MM.1S (cell line): ENCODE measurements around the gene MARCOL.

ENCODE experiments used
- DNase-seq: peaks from one replicate; pipeline ENCODE4 v3.0.0-alpha.2; 2015
- H2AFZ ChIP-seq: fragments of 300-600 bp; sonication (generic); 2 replicates; pipeline ENCODE4 v1.6.0; 2016; ENCODE audit warnings: antibody characterized with exemption, low read length
- H3F3A ChIP-seq: fragments of 300-600 bp; sonication (generic); 2 replicates; pipeline ENCODE4 v1.6.1; 2016; ENCODE audit warnings: mild to moderate bottlenecking, antibody characterized with exemption, low read length, moderate library complexity, mixed read lengths; ENCODE audit not compliant: insufficient read depth
- H3K27ac ChIP-seq: fragments of 300-600 bp; sonication (generic); 2 replicates; pipeline ENCODE4 v1.5.1; 2016; ENCODE audit warnings: mild to moderate bottlenecking, low read length
- H3K27me3 ChIP-seq: fragments of 300-600 bp; sonication (generic); replicated peaks from 2 replicates; pipeline ENCODE4 v1.6.0; 2016; ENCODE audit warnings: low read length; ENCODE audit not compliant: insufficient read depth
- H3K36me3 ChIP-seq: fragments of 300-600 bp; sonication (generic); replicated peaks from 2 replicates; pipeline ENCODE4 v1.6.1; 2016; ENCODE audit warnings: mild to moderate bottlenecking, low read length, mixed read lengths; ENCODE audit not compliant: insufficient read depth
- H3K4me1 ChIP-seq: fragments of 300-600 bp; sonication (generic); 2 replicates; pipeline ENCODE4 v1.6.1; 2016; ENCODE audit warnings: low read length, mixed read lengths
- H3K4me2 ChIP-seq: fragments of 300-600 bp; sonication (generic); 2 replicates; pipeline ENCODE4 v1.6.0; 2016; ENCODE audit warnings: low read depth, low read length
- H3K4me3 ChIP-seq: fragments of 300-600 bp; sonication (generic); 2 replicates; pipeline ENCODE4 v1.5.1; 2016; ENCODE audit warnings: low read length, mixed read lengths
- H3K79me2 ChIP-seq: fragments of 300-600 bp; sonication (generic); 2 replicates; pipeline ENCODE4 v1.6.1; 2016; ENCODE audit warnings: mixed run types, low read length, mixed read lengths
- H3K9ac ChIP-seq: fragments of 300-600 bp; sonication (generic); 2 replicates; pipeline ENCODE4 v1.6.1; 2016; ENCODE audit warnings: low read length, mixed read lengths
- H3K9me2 ChIP-seq: fragments of 300-600 bp; sonication (generic); replicated peaks from 2 replicates; pipeline ENCODE4 v1.6.1; 2016; ENCODE audit warnings: mild to moderate bottlenecking, low read length, mixed read lengths; ENCODE audit not compliant: insufficient read depth
- H3K9me3 ChIP-seq: fragments of 300-600 bp; sonication (generic); replicated peaks from 2 replicates; pipeline ENCODE4 v1.6.1; 2016; ENCODE audit warnings: mild to moderate bottlenecking, low read length, mixed read lengths; ENCODE audit not compliant: insufficient read depth
- H4K20me1 ChIP-seq: fragments of 300-600 bp; sonication (generic); 2 replicates; pipeline ENCODE4 v1.6.1; 2016; ENCODE audit warnings: mild to moderate bottlenecking, low read length, moderate library complexity, mixed read lengths; ENCODE audit not compliant: insufficient read depth
- CTCF ChIP-seq: fragments of 300-600 bp; sonication (generic); IDR thresholded peaks from 2 replicates; pipeline ENCODE4 v1.5.1; 2016; ENCODE audit warnings: antibody characterized with exemption, low read length, mixed read lengths
- EZH2 ChIP-seq: fragments of 300-600 bp; sonication (generic); optimal IDR thresholded peaks from 2 replicates; pipeline ENCODE3; 2017; ENCODE audit warnings: low read depth, mild to moderate bottlenecking, antibody characterized with exemption, low read length, mixed read lengths
- EZH2phosphoT487 ChIP-seq: fragments of 300-600 bp; sonication (generic); IDR thresholded peaks from 2 replicates; pipeline ENCODE4 v1.6.1; 2018; ENCODE audit warnings: antibody characterized with exemption, low read length

The MARCOL gene

DNA sequence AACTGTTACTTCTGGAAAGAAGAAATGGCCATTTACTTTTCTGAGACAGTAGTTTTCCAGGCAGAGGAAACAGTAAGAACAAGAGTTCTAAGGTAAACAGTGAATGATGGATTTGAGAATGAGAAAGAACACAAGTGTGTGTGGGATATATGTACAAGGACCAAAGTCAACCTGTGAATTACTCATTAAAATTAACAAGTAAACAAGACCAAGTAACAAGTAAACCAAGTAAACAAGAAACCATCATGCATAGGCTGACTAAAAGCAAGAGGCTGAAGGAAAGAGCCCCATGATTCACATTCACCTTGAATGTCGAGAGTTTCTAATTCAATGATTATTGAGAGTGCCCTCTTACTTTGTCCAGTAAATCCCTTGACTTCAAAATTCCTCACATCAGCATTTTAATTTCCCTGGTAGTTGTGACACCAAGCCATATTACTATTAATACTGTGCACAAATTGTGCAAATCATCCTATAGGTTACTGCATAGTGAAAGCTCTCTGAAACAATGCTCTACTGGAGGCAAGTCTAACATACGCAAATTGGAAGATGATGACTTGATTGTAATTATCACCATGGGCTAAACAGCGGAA is 9.8 kb upstream of the MARCOL start:
- Histone ChIP-seq H4K20me1 (no peaks in the 10 kb centered on the region), H3K4me2 (no peak overlapping the region), H3K27ac (no peak overlapping the region), H3K9me3 (no peaks in the 10 kb centered on the region), H3K9ac (no peak overlapping the region), H3K4me3 (no peak overlapping the region), H3K36me3 (no peaks in the 10 kb centered on the region), H3F3A (no peaks in the 10 kb centered on the region), H3K79me2 (no peaks in the 10 kb centered on the region), H2AFZ (no peak overlapping the region), H3K4me1 (no peaks in the 10 kb centered on the region), H3K9me2 (no peaks in the 10 kb centered on the region), H3K27me3 (no peaks in the 10 kb centered on the region)
- no peak for DNase-seq
- no peak for TF ChIP-seq CTCF
- TF ChIP-seq EZH2phosphoT487 = no peak
- no peak for TF ChIP-seq EZH2

DNA sequence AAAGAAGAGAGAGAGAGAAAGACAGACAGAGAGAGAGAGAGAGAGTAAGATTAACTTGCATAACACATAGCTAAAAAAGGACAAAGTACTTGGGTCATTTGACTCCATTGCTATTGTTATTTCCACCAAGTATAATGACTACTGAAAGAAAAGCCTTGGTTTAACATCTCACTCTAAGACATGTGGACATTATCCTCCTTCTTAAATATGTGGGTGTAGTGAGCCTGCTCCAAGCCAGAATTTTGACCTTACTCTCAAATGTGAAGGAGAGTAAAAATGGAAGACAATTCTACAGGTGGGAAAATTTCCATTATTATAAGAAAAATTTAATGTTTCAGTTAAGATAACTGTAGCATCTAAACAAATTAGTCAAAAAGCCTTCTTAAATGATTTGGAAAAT is 8.5 kb upstream of the MARCOL start:
- Histone ChIP-seq H3K9me2 (no peaks in the 10 kb centered on the region), H3K9ac (no peak overlapping the region), H3K4me3 (no peak overlapping the region), H3K36me3 (no peaks in the 10 kb centered on the region), H3K4me2 (no peak overlapping the region), H3K27ac (no peak overlapping the region), H3K27me3 (no peaks in the 10 kb centered on the region), H3F3A (no peaks in the 10 kb centered on the region), H3K9me3 (no peaks in the 10 kb centered on the region), H4K20me1 (no peaks in the 10 kb centered on the region), H3K79me2 (no peaks in the 10 kb centered on the region), H2AFZ (no peak overlapping the region), H3K4me1 (no peaks in the 10 kb centered on the region)
- no peak for DNase-seq
- no peak for TF ChIP-seq CTCF
- TF ChIP-seq EZH2phosphoT487 = no peak
- TF ChIP-seq EZH2 = no peak

DNA sequence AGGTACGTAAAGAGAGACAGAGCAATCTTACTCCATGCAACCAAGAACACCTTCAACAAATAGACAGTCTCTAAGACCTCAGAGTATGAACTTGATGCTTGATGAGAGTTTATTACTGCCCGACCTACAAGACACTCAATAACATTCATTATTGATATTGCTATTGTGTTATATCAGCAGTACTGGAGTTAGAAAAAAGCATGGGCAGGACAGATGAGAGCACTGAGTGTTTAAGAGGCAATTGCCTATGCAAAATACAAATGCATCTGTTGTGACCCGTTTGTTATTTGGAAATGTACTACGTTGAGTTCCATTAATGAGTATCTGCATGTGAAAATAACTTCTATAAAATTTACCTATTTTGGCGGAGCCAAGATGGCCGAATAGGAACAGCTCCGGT is 8.1 kb upstream of the MARCOL start:
- Histone ChIP-seq H3F3A (no peaks in the 10 kb centered on the region), H3K79me2 (no peaks in the 10 kb centered on the region), H3K27ac (no peak overlapping the region), H3K4me3 (no peak overlapping the region), H3K27me3 (no peaks in the 10 kb centered on the region), H3K9me2 (no peaks in the 10 kb centered on the region), H3K36me3 (no peaks in the 10 kb centered on the region), H2AFZ (no peak overlapping the region), H3K9ac (no peak overlapping the region), H4K20me1 (no peaks in the 10 kb centered on the region), H3K4me1 (no peaks in the 10 kb centered on the region), H3K4me2 (no peak overlapping the region), H3K9me3 (no peaks in the 10 kb centered on the region)
- DNase-seq = no peak
- no peak for TF ChIP-seq EZH2

GRCh38 chr5:148237785-148238417 is 424 bp upstream of the MARCOL start:
- H3K4me2 ChIP-seq = peak overlapping the region; percentile 41; the same call in 1 of the 2 replicates
- H3K27ac ChIP-seq = no peak overlapping the region
- no peaks in the 10 kb centered on the region for H4K20me1 ChIP-seq
- no peaks in the 10 kb centered on the region for H3F3A ChIP-seq
- H3K9ac ChIP-seq = no peak overlapping the region
- H3K79me2 ChIP-seq = no peaks in the 10 kb centered on the region
- no peaks in the 10 kb centered on the region for H3K9me2 ChIP-seq
- no peaks in the 10 kb centered on the region for H3K4me1 ChIP-seq
- H3K36me3 ChIP-seq = no peaks in the 10 kb centered on the region
- TF ChIP-seq EZH2phosphoT487 (no peak), CTCF (no peak), EZH2 (no peak)
- no peaks in the 10 kb centered on the region for H3K27me3 ChIP-seq
- no peak overlapping the region for H3K4me3 ChIP-seq
- no peak for DNase-seq
- H2AFZ ChIP-seq = no peak overlapping the region
- H3K9me3 ChIP-seq = no peaks in the 10 kb centered on the region
